Mesendoderm (in vitro differentiated cells): ENCODE data around the gene UTRN.
A peak's percentile ranks its signal among the peaks of the same experiment; 100 is the strongest.

Source experiments
- DNase-seq: peaks from one replicate; pipeline ENCODE4 v3.0.0; 2013
- H2AK5ac ChIP-seq: 2 replicates; pipeline ENCODE4 v1.6.1; 2013; ENCODE audit warnings: low read length, inconsistent platforms
- H2BK120ac ChIP-seq: 2 replicates; pipeline ENCODE4 v1.6.1; 2013; ENCODE audit warnings: low read depth, mild to moderate bottlenecking, low read length, moderate library complexity, mixed read lengths
- H2BK15ac ChIP-seq: replicated peaks from 2 replicates; pipeline ENCODE4 v1.6.1; 2013; ENCODE audit warnings: low read depth, mild to moderate bottlenecking, moderate library complexity
- H2BK5ac ChIP-seq: 2 replicates; pipeline ENCODE4 v1.6.1; 2013; ENCODE audit warnings: low read length, inconsistent platforms
- H3K18ac ChIP-seq: 2 replicates; pipeline ENCODE4 v1.6.1; 2013; ENCODE audit warnings: mild to moderate bottlenecking, low read length, mixed read lengths
- H3K23ac ChIP-seq: one replicate; pipeline ENCODE4 v1.6.1; 2013; ENCODE audit warnings: low read length
- H3K27ac ChIP-seq: 2 replicates; pipeline ENCODE4 v1.5.1; 2013; ENCODE audit warnings: low read depth, mild to moderate bottlenecking, inconsistent platforms, low read length, moderate library complexity
- H3K27me3 ChIP-seq: 2 replicates; pipeline ENCODE4 v1.6.1; 2013; ENCODE audit warnings: low read length, control low read depth, mild to moderate bottlenecking, inconsistent platforms; ENCODE audit not compliant: insufficient read depth, poor library complexity
- H3K36me3 ChIP-seq: 2 replicates; pipeline ENCODE4 v1.6.1; 2013; ENCODE audit warnings: low read length, inconsistent platforms; ENCODE audit not compliant: control insufficient read depth, insufficient read depth
- H3K4ac ChIP-seq: one replicate; pipeline ENCODE4 v1.6.1; 2013; ENCODE audit warnings: low read depth, mild to moderate bottlenecking, low read length, moderate library complexity
- H3K4me1 ChIP-seq: 2 replicates; pipeline ENCODE4 v1.6.1; 2013; ENCODE audit warnings: low read depth, low read length, inconsistent platforms; ENCODE audit not compliant: control insufficient read depth
- H3K4me2 ChIP-seq: 2 replicates; pipeline ENCODE4 v1.6.1; 2013; ENCODE audit warnings: low read length
- H3K4me3 ChIP-seq: 2 replicates; pipeline ENCODE4 v1.5.1; 2013; ENCODE audit warnings: mild to moderate bottlenecking, low read length
- H3K56ac ChIP-seq: one replicate; pipeline ENCODE4 v1.6.1; 2013; ENCODE audit warnings: low read length
- H3K79me1 ChIP-seq: 2 replicates; pipeline ENCODE4 v1.6.1; 2013; ENCODE audit warnings: low read length, inconsistent platforms
- H3K79me2 ChIP-seq: 2 replicates; pipeline ENCODE4 v1.6.1; 2013; ENCODE audit warnings: mild to moderate bottlenecking, low read length; ENCODE audit not compliant: control insufficient read depth, insufficient read depth
- H3K9ac ChIP-seq: 2 replicates; pipeline ENCODE4 v1.6.1; 2013; ENCODE audit warnings: low read length, inconsistent platforms
- H4K5ac ChIP-seq: one replicate; pipeline ENCODE4 v1.6.1; 2013; ENCODE audit warnings: low read length
- H4K8ac ChIP-seq: one replicate; pipeline ENCODE4 v1.6.1; 2013; ENCODE audit warnings: low read depth, mild to moderate bottlenecking, control low read depth, low read length, moderate library complexity
- WGBS: extraction: QIAGEN DNeasy Blood & Tissue Kit; methylation state at CpG from one replicate; pipeline ENCODE4 v1.1.7; 2013; ENCODE audit warnings: low lambda C conversion rate, missing lambda C conversion rate; ENCODE audit not compliant: insufficient coverage; ENCODE audit errors: extremely low coverage; 5-methylcytosine and 5-hydroxymethylcytosine counted together

The UTRN gene

DNA sequence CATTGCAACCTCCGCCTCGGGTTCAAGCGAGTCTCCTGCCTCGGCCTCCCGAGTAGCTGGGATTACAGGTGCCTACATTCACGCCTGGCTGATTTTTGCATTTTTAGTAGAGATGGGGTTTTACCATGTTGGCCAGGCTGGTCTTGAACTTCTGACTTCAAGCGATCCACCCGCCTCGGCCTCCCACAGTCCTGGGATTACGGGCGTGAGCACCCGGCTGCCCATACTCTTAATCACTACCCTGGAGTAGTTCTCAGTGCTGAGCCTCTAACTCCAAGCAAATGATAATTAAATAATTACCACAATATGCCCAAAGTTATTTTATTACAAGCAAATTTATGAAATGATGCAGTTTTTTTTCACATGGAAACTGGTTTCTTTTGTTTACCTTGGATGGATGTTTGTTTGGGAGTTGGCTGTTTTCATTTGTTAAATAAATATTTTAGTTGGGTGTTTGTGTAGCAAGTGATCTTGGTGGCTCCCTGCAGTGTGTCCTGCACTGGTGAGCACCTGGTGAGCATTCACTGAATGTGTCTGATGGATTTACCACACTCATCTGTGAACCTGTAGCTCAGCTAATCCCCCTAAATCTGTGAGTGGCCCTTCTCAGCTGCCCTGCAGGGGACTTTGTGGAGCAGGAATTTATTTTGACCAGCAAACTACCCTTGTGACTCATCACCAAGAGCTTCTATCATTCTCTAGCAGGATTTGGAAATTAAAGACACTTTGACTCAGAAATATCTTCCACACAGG lies 36.9 kb downstream of the UTRN start:
- Histone ChIP-seq H4K8ac (no peak overlapping the region), H2BK5ac (no peak overlapping the region), H3K27me3 (no peaks in the 10 kb centered on the region), H3K79me1 (peaks cover 3% of the 10 kb centered on the region), H3K18ac (no peak overlapping the region), H3K79me2 (no peaks in the 10 kb centered on the region), H3K4me2 (no peak overlapping the region), H3K4me3 (no peak overlapping the region), H2BK120ac (no peak overlapping the region), H3K36me3 (no peaks in the 10 kb centered on the region), H3K4me1 (peaks cover 8% of the 10 kb centered on the region), H2AK5ac (no peak overlapping the region), H2BK15ac (no peak overlapping the region), H3K4ac (no peak overlapping the region), H4K5ac (no peak overlapping the region), H3K9ac (no peak overlapping the region), H3K27ac (no peak overlapping the region), H3K56ac (no peak overlapping the region), H3K23ac (no peak overlapping the region)
- no CpG with 5 or more reads among the region's 12 CpGs for WGBS
- peak; percentile 59 for DNase-seq

DNA sequence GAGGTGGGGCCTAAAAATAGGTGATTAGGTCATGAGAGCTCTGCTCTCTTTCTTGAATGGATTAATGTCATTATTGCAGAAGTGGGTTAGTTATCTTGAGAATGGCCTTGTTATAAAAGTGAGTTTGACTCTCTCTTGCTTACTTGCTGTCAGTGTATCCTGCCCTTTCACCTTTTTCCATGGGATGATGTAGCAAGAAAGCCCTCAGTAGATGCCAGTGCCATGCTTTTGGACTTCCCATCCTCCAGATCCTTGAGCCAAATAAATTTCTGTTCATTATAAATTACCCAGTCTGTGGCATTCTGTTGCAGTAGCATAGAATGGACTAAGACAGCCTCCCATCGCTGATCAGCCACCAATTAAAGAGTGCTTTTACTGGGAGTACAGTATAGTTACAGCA lies 40.1 kb downstream of the UTRN start:
- Histone ChIP-seq H3K27ac (no peak overlapping the region), H2BK5ac (no peak overlapping the region), H2AK5ac (no peak overlapping the region), H2BK15ac (no peak overlapping the region), H3K4me3 (no peak overlapping the region), H3K79me2 (no peaks in the 10 kb centered on the region), H4K8ac (no peak overlapping the region), H3K4me2 (no peak overlapping the region), H3K9ac (no peak overlapping the region), H3K4me1 (peaks cover 20% of the 10 kb centered on the region), H3K18ac (no peak overlapping the region), H3K27me3 (no peaks in the 10 kb centered on the region), H3K79me1 (peaks cover 4% of the 10 kb centered on the region), H3K4ac (no peak overlapping the region), H3K36me3 (no peaks in the 10 kb centered on the region), H2BK120ac (no peak overlapping the region), H3K56ac (no peak overlapping the region), H4K5ac (no peak overlapping the region), H3K23ac (no peak overlapping the region)
- no peak for DNase-seq
- WGBS = no CpG with 5 or more reads among the region's 1 CpG

DNA sequence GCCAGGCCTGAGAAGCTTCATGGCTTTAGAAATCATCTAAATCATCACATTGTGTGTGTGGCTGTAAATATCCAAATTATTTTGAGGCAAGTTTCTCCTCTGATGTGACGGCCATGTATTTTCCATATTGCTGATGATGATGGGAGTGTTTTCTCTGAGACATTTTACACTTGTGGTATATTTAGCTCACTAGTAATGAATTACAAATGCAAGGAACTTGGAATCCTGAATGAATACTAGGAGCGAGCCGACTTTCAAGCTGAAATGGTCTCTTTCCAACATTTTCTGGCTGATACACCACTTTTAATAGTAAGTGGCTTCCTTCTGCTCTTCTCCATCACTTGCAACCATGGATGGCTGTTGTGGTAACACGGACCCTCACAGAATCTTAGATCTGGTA lies 41.3 kb downstream of the UTRN start:
- Histone ChIP-seq H3K4me1 (peaks cover 22% of the 10 kb centered on the region), H4K5ac (no peak overlapping the region), H3K4ac (no peak overlapping the region), H3K18ac (no peak overlapping the region), H3K79me1 (peaks cover 4% of the 10 kb centered on the region), H3K4me3 (no peak overlapping the region), H2BK15ac (no peak overlapping the region), H3K56ac (no peak overlapping the region), H3K27me3 (no peaks in the 10 kb centered on the region), H2BK5ac (no peak overlapping the region), H4K8ac (no peak overlapping the region), H2BK120ac (no peak overlapping the region), H3K79me2 (no peaks in the 10 kb centered on the region), H3K23ac (no peak overlapping the region), H3K36me3 (no peaks in the 10 kb centered on the region), H3K4me2 (no peak overlapping the region), H3K27ac (no peak overlapping the region), H3K9ac (no peak overlapping the region), H2AK5ac (no peak overlapping the region)
- no peak for DNase-seq
- no CpG with 5 or more reads among the region's 4 CpGs for WGBS

DNA sequence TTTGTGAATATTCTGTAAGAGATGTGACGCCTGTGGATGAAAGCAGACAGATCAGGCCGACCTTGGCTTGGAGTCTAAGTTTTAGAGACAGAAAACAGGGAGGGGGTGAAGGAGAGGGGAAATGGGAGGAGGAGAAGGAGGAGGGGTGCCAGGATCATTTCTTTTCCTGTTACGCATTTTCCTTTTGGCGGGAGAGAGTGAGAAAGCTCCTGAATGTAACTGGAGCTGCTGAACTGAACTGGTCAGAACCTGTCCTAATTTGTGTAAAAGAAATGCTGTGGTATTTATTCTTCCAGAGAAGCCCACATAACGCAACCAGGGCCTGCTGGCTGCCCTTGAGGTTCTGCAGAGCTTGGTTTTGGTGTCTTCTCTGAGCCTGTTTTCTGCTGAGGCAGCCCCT lies 41.9 kb downstream of the UTRN start:
- peaks cover 4% of the 10 kb centered on the region for H3K79me1 ChIP-seq
- WGBS = no CpG with 5 or more reads among the region's 5 CpGs
- no peaks in the 10 kb centered on the region for H3K36me3 ChIP-seq
- H3K79me2 ChIP-seq = peaks cover 5% of the 10 kb centered on the region
- H2AK5ac ChIP-seq = peak overlapping the region; percentile 60
- H4K5ac ChIP-seq = no peak overlapping the region
- peak overlapping the region; percentile 20 for H3K9ac ChIP-seq
- H3K4me2 ChIP-seq = no peak overlapping the region
- H3K18ac ChIP-seq = no peak overlapping the region
- H2BK15ac ChIP-seq = no peak overlapping the region
- no peak overlapping the region for H3K23ac ChIP-seq
- H3K56ac ChIP-seq = peak overlapping the region; percentile 37
- no peak overlapping the region for H3K4ac ChIP-seq
- H2BK120ac ChIP-seq = no peak overlapping the region
- peak; percentile 55 for DNase-seq
- no peak overlapping the region for H3K4me3 ChIP-seq
- H3K4me1 ChIP-seq = peaks cover 24% of the 10 kb centered on the region
- H2BK5ac ChIP-seq = no peak overlapping the region
- no peak overlapping the region for H3K27ac ChIP-seq
- H3K27me3 ChIP-seq = no peaks in the 10 kb centered on the region
- H4K8ac ChIP-seq = no peak overlapping the region

DNA sequence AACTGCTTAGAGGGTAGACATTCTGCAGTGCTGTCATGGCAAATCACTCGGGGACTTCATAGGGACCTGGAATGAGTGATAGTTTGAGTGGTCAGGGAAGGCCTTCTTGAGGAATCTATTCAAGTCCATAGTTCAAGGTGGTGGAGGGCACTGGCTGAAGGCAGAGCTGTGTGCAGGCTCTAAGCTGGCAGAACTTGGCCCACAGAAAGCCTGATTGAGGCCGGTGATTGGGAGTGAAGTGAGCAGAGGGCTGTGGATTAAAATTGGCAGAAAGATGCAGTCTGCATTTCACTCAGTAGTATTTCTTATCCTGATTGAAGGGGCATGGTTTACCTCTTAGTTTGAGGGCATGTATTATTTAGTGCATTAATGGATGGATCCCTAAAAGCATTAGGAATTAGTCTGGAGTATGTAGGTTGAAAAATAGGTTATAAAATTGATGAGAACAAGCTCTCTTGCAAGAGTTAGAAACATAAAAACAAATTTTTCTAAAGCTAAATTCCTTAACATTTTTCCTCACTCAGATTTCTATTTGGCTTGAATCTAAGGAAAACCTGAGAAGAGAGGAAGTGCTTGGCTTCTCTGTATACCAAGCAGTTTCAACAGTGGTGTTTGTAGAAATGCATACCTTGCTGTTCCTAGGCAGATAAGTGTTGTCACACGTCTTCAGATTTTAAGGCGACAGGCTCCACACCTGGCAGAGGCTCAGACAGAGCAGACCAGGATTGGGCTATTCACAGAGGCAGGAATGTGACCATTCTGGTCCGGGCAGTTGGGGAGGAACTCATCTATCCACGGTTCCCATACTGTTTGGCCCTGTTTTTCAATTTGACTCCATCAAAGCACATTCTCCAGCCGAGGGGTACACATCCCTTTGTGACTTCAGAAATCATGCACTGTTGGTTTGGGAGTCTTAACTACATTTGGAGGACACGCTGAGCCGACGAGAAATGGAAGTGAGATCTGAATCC lies 45.2 kb downstream of the UTRN start:
- Histone ChIP-seq H3K4me3 (no peak overlapping the region), H2BK5ac (peak overlapping the region; percentile 64), H2BK120ac (peak overlapping the region; percentile 99), H3K9ac (peak overlapping the region; percentile 23), H4K8ac (no peak overlapping the region), H2AK5ac (peak overlapping the region; percentile 29), H3K36me3 (no peaks in the 10 kb centered on the region), H3K79me2 (peaks cover 16% of the 10 kb centered on the region), H3K27me3 (no peaks in the 10 kb centered on the region), H4K5ac (no peak overlapping the region), H2BK15ac (peak overlapping the region; percentile 86), H3K4me2 (peak overlapping the region; percentile 20), H3K79me1 (peaks cover 9% of the 10 kb centered on the region), H3K18ac (peak overlapping the region; percentile 78), H3K27ac (peak overlapping the region; percentile 45), H3K56ac (peak overlapping the region; percentile 69), H3K23ac (no peak overlapping the region), H3K4ac (peak overlapping the region; percentile 79), H3K4me1 (peaks cover 22% of the 10 kb centered on the region)
- peak; percentile 98 for DNase-seq
- WGBS = no CpG with 5 or more reads among the region's 10 CpGs
